Fibroblast of the aortic adventitia (primary cell): ENCODE measurements around the gene SLK. TPM values are rescaled to one million over a fixed set of nuclear protein-coding genes. Genes with fewer than 3 reads are reported as not detected.

Experiments
- DNase-seq: peaks from one replicate; pipeline ENCODE4 v3.0.0-alpha.2; 2010; ENCODE audit warnings: low read depth
- H3K4me3 ChIP-seq: 2 replicates; pipeline ENCODE4 v1.5.1; 2011; ENCODE audit warnings: low read depth, mild to moderate bottlenecking, control low read depth, low read length, moderate library complexity
- total RNA-seq: library from RNA; depleted of rRNA; stranded (reverse); fragments of >200 nt; gene quantifications from 2 replicates; pipeline ENCODE4 v1.2.3, GENCODE V29; 2012; ENCODE audit warnings: low replicate concordance
- TF ChIP-seq, protein P1 (sequence below): IDR thresholded peaks from 2 replicates; pipeline ENCODE4 v1.5.1; 2011; ENCODE audit warnings: mild to moderate bottlenecking, low read length, control low read depth, inconsistent platforms; ENCODE audit not compliant: insufficient read depth

The SLK gene
- total RNA-seq, 1 donor, result 81.3 TPM

DNA sequence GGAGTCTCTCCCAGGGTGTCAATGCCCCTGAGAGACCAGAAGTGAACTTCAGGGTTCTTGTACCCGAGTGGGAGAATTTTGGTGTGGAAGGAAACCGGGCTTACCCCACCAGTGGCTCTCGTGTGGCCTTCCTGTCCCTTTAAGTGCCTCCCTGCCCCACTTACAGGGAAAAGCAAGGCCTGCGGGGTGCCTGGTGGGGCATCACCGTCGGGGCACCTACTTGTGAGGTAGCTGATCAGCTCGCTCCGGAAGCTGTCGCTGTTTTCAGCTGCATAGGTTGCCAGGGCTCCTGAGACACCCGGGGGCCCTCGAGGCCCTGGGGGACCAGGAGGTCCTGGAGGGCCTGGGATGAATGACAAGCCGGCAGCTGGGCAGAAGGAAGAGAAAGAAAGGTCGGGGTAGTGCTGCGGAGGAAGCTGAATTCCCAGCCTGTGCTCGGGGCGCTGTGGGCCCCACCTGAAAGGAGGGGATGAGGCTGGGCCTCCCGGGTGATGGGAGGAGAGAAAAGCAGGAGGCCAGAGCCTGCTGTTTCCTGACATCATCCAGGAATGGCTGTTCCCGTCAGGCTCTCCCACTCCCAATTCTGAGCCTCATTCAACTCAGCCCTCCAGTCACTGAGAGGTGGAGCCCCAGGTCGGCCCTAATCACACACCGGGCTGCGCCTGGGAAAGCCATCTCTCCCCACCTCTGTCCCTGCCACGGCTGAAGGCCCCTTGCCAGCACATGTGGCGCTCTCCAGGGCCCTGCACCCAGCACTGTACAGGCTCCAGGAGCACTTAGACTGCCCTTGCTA lies 67.7 kb downstream of the SLK start:
- TF ChIP-seq, protein P1, sequence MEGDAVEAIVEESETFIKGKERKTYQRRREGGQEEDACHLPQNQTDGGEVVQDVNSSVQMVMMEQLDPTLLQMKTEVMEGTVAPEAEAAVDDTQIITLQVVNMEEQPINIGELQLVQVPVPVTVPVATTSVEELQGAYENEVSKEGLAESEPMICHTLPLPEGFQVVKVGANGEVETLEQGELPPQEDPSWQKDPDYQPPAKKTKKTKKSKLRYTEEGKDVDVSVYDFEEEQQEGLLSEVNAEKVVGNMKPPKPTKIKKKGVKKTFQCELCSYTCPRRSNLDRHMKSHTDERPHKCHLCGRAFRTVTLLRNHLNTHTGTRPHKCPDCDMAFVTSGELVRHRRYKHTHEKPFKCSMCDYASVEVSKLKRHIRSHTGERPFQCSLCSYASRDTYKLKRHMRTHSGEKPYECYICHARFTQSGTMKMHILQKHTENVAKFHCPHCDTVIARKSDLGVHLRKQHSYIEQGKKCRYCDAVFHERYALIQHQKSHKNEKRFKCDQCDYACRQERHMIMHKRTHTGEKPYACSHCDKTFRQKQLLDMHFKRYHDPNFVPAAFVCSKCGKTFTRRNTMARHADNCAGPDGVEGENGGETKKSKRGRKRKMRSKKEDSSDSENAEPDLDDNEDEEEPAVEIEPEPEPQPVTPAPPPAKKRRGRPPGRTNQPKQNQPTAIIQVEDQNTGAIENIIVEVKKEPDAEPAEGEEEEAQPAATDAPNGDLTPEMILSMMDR, result no peak
- DNase-seq, result no peak
- no peak overlapping the region for H3K4me3 ChIP-seq

DNA sequence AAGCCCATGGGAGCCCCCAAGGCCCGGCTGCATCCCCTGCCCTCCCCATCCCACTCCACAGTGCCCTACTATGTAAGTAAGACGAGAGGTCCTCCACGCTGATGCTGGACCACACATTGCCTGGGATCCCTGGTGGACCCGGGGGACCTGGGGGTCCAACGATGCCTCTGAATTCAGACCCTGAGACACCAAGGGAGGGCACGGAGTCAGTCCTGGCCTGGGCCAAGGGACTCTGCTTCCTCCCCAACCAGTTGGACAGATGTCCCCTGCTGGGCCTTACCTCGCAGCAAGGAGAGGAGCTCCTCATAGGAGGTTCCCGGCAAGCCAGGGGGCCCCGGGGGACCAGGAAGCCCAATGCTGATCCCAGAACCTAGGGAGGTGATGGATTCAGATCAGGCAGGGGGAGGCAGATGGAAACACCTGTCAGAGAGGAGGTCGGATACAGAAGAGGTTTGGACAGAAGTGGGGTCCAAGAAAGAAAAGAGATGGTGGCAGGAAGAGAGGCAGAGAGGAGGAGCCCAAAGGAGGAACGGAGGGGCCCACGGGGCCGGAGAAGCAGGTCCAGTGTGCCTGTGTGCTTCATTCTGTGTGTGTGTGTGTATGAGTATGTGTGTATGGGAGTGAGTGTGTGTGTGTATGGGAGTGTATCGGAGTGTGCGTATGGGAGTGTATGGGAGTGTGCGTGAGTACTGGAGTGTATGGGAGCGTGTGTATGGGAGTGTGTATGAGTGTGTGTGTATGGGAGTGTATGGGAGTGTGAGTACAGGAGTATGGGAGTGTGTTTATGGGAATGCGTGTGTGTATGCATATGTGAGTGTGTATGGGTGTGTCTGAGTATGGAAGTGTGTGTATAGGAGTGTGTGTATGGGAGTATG lies 68.5 kb downstream of the SLK start:
- TF ChIP-seq, protein P1, result no peak
- no peak for DNase-seq
- no peak overlapping the region for H3K4me3 ChIP-seq

DNA sequence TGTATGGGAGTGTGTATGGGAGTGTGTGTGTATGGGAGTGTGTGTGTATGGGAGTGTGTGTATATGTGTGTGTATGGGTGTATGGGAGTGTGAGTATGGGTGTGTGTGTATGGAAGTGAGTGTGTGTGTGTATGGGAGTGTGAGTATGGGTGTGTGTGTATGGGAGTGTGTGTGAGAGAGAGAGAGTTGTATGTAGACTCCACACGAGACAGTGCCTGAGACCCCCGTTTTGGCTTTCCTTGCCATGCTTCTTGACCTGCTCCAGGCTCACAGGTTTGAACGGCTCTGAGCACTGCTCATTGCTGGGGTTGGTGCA lies 69.1 kb downstream of the SLK start:
- DNase-seq, result no peak
- TF ChIP-seq, protein P1, result no peak

DNA sequence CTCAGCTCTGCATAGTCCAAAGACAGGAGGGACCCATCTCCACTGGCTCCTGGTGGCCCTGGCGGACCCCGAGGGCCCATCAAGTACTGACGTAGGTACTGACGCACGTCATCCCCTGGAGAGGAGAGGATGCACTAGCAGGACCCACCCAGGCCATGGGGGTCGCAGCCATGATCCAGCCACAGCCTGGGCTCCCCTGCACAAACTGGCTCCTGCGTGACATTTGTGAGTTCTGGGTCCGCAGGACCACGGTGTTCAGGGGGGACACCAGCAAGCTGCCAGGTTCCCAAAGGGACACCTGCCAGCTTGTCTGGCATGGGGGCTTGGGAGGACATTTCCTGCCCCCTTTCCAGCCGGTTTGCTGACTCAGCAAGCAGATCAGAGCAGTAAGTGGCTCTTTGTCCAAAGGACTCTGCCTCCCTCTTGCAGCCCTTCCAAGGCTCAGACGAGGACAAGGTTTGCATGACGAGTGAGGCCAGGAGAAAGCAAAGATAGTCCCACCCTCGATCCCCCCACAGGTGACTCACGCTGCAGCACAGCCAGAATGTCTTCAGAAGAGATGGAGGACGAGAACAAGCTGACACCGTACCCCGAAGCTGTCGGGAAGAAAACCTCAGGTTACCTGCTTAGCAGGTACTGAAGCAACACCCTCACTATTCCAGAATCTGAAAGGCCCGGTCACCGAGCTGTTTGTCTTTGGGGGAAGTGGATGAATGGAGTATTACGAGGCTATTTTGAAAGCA lies 69.7 kb downstream of the SLK start:
- no peak overlapping the region for H3K4me3 ChIP-seq
- TF ChIP-seq, protein P1, result no peak
- no peak for DNase-seq

More for the DNA sequence above, 69.1 kb downstream of the SLK start:
- no peak overlapping the region for H3K4me3 ChIP-seq

- H3K4me3 ChIP-seq, result no peak overlapping the region
- TF ChIP-seq, protein P1, result no peak
- no peak for DNase-seq
Observed at GRCh38 chr10:104037261-104037951, 70.5 kb downstream of the SLK start.

- H3K4me3 ChIP-seq, result no peak overlapping the region
- TF ChIP-seq, protein P1, result no peak
- no peak for DNase-seq
Observed at GRCh38 chr10:104038537-104038936, 71.6 kb downstream of the SLK start.
